Measurements from ENCODE around the gene ARHGAP40.

Gene ARHGAP40

DNA sequence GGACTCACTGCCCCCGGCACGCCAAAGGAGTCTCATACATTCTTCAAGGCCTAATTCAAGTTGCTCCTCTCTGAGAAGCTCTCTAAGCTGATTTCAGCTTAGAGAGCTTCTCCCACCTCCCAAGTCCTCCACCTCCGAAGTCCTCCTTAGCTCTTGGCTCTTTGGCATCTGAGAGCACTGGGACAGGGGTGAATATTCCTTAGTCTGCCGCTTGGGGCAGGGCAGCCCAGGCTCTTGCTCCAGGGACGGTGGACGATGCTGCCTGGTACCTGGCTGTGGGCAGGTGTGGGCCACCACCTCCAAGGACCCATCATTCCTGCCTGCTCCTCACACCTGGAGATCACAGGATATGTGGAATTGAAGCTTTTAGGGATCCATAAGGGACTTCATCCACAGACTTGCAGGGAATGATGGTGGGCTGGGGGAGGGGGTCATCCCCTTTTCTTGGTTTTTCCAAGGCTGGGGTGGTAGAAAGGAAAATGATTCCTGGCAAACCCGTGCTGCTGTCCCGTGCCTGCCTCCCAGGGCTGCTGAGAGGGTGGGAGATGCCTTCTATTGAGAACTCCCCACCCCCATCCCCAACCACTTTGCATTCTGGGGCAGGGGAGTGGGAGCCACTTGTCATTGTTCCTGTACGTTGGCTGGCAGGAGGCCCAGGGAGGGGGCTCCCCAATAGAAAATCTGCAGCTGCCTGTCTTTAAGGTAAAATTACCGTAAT is 57.4 kb downstream of the ARHGAP40 start:
- DNase-seq = peak; percentile 82 to 84

DNA sequence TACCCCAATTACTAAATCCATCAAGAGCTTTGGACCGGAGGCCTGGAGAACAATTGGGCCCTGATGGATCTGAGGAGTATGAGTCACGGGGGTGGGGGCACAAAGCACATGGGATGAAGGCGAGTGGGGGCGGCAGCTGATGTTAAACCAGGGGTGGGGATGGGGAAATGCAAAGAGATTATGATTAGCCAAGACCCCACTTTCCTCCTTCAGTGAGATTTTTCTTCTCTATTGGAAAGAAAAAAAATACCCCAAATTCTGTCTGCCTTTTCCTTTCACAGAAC is 57.9 kb downstream of the ARHGAP40 start:
- DNase-seq = peak in 1 of 2 experiments; percentile 35

DNA sequence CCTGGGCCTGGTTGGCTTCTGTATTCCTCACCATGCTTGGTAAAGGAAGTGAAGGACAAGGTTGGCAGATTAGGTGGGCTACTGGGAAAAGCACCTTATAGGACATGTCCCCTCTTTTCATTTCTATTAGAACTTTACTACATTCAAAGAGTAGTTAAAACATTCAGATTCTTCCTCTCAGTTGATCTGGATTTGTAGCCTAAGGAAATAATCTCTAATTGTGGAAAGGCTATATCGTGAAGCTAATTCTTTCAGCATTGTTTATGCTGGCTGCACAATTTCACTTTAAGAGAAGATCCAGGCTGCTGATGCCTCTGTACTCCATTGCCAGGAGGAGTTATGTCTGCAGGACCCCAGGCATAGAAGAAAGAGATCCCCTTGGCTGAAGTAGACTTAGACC is 58.8 kb downstream of the ARHGAP40 start:
- no peak for DNase-seq

DNA sequence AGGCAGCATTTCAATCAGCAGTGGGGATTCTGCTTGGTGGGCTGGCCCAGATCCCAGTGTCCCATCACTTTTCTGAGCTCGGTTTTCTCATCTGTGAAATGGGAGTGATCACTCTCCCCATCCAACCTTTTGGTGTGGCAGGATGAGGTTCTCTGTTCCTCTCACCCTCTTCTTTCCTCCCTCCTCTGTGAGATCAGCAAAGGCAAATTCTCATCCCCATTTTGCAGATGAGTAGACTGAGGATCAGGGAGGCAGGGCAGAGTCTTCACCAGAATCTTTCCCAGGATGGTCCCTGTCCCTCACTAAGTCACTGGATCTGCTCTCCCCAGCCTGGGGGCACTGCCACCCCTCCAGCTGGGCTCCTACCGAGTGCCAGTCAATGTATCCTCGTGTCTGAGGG is 62.1 kb downstream of the ARHGAP40 start:
- no peak for DNase-seq

DNA sequence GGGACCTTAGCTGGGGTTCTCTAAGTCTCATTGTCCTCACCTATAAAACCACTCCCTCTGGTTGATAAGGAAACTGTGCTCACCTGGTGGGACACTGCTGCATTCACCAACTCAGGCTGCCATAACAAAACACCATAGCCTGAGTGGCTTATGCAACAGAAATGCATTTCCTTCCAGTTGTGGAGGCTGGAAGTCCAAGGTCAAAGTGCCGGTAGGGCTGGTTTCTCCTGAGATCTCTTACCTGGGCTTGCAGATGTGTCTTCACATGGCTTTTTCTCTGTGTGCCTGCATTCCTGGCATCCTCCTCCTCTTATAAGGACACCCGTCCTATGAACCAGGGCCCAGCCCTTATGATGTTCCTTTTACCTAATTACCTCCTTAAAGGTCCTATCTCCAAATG is 62.7 kb downstream of the ARHGAP40 start:
- no peak for DNase-seq

DNA sequence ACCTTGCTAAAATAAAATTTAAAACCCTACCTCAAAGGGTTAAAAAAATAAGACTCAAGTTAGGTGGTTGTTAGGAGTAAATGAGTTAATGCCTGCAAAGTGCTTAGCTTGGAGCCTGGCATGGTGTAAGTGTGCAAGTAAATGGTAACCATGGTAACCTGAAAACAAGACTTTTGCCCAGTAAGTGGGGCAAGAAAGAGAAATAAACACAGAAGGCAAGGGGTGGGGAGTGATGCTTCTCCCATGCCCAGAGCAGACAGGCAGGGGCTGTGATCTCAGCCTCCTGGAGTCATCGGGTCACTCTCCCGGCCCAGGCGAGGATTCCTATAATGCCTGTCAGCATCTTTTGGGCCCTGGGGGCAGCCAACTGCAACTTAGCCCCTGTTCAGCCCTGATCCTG is 63.5 kb downstream of the ARHGAP40 start:
- no peak for DNase-seq

DNA sequence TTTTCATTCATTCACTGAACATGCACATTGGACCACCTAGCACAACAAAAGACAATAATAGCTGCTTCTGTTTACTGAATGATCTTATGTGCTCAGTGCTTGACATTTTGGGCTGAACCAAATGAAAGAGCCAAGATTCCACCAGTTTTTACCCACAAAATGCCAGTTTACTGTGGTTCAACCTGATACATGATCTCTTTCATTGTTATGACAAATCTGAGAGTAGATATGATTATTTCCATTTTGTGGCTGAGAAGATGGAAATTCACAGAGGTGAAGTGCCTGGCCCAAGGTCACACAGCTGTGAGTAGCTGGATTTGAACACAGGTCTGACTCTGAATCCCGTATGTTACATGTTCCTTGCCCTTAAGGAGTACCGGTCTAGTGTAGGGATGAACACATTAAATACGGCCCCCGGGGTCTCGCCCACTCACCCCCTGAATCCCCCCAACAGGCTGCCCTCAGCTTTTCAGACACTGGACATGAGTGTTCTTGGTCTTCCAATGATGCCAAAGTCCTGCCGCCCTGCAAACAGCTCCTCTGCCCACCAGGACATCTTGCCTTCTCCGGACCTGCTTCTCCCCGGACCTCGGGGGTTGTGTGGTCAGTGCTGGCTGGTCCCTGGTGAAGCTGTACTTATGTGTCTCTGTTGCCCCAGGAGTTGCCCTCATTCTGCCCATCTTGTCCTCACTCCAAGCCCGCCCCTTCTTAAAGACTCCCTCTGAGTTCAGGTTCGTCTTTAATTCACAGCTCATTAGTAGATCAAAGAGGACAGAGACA is 64.1 kb downstream of the ARHGAP40 start:
- DNase-seq = no peak

DNA sequence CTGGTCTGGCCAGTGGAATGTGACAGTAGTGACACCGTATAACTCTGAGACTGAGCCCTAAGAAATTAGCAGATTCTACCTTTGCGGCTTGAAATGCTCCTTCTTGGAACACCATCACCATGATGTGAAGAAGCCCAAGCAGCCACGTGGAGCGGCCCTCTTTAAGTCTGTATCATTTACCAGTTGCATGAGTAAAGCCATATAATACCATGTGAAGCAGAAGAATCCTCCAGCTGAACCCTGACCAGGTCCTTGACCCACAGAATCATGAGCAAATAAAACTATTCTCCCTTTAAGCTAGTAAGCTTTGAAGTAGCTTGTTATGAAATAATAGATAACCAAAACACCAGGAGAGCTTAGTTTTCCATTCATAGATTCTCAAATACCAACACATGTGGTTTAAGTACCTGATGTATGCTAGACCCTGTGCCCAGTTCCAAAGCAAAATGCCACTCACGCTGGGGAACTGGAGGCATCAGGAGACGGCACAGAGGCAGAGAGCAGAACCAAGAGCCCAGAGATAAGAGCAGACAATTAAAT is 65.9 kb downstream of the ARHGAP40 start:
- DNase-seq = no peak

DNA sequence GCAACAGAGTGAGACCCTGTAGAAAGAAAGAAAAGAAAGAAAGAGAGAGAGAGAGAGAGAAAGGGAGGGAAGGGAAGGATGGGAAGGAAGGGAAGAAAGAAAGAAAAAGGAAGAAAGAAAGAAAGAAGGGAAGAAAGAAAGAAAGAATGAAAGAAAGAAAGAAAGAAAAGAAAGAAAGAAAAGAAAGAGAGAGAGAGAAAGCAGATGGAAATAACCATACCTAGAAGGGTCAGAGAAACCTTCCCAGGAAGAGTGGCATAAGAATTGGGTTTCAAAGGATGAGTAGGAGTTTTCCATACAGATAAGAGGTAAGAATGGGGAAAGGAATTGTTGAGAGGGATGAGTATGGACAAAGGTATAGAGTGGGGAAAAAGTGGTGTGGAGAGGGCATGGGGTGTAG is 68.1 kb downstream of the ARHGAP40 start:
- DNase-seq = no peak

DNA sequence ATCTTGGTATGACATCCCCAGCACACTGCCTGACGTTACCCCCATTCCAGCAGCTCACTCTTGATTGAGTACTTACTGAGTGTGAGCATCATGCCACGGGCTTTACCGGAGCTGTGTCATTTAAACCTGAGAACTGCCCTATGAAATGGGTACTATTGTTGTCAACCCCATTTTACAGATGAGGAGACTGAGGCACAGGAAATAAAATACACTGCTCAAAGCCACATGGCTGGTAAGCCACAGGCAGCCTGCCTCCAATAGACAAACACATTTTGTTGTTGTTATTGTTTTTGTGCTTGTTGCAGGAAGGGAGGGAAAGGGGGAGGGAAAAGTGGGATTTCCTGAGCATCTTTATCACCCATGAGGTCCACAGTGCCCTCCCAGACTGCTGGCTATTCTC is 69.2 kb downstream of the ARHGAP40 start:
- no peak for DNase-seq

DNA sequence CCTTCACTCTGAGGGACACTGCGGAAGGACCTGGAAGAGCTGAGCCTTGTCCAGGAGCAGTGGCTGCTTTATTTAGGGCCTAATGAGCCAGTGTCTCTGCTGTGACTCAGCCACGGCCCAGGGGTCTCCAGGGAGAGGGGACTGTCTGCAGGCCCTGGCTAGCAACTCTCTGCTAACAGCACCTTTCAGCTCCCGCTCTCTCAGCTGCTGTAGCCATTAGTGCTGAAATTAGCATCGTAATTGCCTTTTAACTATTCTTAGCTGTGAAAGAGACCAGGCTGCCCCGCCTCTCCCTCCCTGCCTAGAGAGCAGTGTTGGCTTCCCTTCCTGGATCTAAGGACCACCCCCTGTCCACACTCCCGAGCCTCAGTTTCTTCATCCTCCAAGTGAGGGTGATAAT is 69.6 kb downstream of the ARHGAP40 start:
- peak; percentile 28 to 72 for DNase-seq

DNA sequence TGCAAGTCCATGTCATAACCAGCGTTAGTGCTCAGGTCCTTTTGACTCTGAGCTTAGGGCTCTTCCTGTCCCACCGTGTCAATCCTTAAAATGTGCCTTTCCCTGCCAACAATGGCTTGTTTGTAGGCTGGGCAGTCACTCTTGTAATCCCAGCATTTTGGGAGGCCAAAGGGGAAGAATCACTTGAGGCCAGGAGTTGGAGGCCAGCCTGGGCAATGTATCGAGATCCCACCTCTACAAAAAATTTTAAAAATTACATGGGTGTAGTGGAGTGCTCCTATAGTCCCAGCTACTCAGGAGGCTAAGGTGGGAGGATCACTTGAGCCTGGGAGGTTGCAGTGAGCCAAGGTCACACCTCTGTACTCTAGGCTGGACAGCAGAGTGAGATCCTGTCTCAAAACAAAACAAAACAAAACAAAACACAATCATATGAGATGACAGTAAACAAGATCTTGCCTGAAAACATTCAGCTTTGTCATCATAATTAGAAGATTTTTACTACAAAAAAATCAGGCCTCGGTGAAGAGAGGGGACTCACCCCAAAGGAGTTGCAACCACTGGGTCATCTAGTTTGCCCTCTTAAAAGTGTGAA is 70.2 kb downstream of the ARHGAP40 start:
- no peak for DNase-seq

DNA sequence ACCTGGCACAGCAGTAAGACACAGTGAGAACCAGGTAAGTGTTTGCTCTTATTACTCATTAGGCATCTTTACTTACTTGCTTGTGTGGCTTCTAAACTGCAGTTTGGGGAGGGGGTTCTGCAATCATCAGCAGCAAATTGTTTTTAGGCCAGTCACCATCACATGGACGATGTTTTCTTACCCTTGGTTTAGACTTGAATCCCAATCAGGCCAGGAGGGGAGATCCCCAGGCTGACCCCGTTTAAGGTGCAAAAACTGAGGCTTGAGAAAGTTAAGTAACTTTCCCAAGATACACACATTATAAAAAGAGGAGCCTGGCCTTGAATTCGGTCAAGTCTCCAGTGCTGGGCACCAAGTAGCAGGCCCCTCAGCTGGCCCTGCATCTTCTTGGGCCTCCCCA is 70.9 kb downstream of the ARHGAP40 start:
- no peak for DNase-seq

DNA sequence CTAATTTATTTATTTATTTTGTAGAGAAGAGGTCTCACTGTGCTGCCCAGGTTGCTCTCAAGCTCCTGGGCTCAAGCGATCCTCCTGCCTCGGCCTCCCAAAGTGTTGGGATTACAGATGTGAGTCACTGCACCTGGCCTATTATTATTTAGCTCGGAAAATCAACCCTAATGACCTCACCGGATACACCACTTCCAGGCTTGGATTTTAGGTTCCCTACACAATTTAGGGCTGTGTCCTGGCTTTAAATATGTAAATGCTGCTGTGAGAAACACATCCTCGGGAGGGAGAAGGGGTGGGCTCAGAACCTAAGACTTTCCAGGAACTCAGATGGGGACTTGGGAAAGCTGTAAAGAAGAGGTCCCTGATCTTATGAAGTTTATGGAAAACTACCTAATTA is 71.7 kb downstream of the ARHGAP40 start:
- DNase-seq = no peak

DNA sequence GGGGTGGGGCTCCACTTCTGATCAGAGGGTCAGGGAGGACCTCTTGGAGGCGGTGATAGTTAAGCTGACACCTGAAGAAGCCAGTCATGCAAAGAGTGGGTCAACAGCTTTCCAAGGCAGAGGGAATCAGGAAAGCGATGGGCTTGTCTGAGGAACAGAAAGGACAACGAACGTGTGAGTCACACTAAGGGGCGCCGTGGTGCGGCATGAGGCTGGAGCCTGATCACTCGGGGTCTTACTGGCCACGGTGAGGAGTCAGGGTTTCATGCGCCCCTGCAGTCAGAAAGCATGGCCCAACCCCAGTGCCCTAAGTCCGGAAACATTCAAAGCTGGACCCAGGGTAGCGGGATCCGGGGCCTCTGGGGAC is 72.1 kb downstream of the ARHGAP40 start:
- DNase-seq = peak; percentile 19 to 40

DNA sequence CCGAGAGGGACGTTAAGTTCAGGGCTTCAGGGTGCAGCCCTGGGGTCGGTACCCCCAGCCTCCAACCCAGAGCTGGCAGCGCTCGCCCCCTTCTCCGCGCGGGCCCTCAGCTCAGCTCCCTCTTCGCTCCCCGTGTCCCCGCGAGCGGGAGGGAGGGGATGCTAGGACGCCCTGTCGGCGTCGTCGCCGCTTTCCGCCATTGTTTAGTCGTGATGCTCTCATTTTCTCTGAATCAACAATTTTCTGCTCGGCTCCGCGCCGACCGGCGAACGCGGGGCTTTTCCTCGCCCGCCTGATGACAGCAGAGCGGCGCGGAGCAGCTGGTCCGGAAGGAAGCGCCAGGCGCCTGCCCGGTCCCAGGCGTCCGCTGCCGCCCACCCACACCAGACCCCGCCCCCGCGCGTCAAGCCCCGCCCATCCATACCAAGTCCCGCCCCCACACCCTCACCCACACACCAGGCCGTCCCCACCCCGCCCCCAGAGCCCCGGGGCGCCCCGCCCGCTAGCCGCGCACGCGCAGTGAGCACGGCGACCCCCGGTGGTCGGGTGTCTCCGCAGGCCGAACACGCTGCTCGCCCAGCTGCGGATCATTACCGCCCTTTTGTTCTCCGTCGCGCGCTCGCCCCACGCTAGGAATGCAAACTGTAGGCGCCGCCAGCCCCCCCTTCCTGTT is 72.6 kb downstream of the ARHGAP40 start:
- peak; percentile 81 to 82 for DNase-seq

DNA sequence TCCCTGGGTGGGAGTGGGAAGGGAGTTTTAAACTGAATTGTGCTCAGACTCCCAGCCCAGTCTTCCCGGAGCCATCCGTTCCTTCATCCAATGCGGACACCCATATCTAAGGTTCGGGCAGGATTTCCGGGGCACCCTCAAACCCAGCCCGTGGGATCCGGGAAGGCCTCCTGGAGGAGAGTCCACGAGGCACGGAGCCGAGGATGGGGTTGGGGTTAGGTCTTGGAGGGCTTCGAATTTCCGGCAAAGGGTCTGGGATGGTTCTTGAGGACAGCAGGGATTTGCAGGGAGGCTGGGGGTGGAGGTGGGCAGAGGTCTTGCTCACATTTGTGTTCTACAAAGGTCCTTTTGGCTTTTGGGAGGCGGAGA is 73.1 kb downstream of the ARHGAP40 start:
- no peak for DNase-seq

DNA sequence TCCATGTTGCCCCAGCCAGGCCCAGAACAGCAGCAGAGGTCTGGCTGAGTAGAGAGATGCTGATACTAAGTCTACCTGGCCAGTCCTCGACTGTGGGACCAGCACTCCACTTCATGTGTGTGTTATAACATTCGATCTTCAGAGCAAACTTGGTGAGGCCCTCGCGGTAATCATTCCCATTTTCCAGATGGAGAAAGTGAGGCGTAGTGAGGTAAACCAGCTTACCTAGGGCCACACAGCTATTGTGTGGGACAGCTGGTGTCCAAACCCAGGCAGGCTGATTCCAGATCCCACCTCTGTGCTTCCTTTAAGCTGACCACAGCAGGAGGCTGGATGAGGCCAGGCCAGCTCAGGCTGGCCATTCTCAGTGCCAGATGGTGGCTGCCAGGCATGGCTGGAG is 75.0 kb downstream of the ARHGAP40 start:
- no peak for DNase-seq

DNA sequence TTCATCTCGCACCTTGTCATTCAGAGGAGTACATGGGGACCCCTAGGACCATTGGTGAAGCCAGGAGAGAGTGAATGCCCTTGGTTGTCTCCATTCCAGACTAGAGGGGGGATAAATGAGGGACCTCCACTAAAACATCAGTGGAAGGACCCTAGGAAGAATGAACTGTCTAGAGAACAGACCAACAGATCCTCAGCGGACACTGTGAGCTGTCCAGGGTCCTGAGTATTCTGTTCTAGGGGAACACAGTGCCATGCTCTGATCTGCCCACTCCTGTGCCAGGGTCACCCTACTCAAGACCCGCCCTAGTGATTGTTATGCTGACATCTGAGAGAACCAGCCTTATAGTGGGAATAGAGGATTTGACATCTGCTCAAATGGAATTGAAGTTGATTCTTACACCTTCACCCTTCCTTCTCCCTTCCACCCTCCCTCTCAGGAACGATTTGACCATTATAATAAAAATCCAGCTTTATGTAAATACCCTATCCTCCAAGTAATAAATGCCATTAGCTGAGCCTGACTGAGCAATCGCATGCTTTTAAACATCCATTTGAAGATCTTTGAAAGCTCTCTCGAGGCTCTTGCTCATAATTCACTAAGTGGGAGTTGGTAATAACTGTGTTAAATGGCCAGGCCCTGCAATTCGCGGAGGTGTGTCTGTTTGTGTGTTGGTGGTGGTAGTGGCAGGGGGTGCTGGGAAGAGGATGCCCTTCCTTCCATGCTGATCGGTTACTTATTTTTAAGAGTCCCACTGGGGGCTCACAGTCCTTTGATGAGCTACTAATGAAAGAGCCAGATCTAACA is 79.1 kb downstream of the ARHGAP40 start:
- no peak for DNase-seq

DNA sequence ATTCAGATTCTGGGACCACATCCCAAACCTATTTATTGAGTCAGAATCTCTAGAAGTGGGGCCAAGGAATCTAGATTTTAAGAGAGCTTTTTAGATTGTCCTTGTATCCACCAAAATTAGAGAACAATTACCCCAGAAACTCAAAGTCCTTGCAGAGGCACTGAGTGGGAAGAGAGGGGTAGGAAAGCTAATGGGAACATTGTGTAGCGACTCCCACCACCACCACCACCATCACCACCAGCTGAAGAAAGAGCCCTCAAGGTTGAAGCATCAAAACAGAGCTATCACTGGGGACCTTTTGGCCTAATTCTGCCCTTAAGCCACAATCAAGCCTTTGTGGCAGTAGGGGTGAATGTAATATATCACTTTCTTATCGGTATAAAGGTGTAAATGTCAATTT is 83.7 kb downstream of the ARHGAP40 start:
- DNase-seq = no peak

DNA sequence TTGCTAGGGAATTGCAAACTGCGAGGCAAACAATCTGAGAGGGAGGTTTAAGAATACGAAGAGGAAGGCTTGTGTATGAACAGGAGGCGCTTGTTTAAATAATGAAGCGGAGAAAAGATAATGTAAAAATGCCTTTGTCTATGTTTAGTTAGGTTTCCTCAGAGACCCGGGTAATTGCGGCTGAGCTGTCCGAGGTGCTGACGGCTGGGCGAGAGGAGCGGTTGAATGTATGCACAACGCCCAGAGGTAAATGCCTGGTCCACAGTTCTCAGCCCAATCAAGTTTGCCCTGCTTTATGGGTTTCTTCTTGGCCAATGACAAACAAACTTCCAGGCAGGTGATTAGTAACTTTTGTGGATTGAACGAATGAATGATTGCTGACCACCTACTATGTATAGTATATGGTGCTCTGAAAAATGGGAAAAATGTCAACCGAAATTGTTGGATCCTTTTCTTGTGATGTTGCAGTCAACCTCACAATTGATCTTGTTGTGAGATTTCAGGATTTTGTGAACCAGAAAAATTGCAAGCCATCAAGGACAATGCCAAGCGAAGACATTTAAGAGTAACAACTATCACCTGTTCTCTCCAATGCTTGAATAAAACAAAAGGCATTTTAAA is 84.4 kb downstream of the ARHGAP40 start:
- peak; percentile 25 to 72 for DNase-seq

Data from NCI-H1930 (cell line).